Pons (tissue), 1 donor: ENCODE data around the gene NT5DC2.

Experiments
- DNase-seq: peaks from one replicate; pipeline ENCODE4 v3.0.0-alpha.2; 2016; ENCODE audit warnings: low spot score

The NT5DC2 gene

DNA sequence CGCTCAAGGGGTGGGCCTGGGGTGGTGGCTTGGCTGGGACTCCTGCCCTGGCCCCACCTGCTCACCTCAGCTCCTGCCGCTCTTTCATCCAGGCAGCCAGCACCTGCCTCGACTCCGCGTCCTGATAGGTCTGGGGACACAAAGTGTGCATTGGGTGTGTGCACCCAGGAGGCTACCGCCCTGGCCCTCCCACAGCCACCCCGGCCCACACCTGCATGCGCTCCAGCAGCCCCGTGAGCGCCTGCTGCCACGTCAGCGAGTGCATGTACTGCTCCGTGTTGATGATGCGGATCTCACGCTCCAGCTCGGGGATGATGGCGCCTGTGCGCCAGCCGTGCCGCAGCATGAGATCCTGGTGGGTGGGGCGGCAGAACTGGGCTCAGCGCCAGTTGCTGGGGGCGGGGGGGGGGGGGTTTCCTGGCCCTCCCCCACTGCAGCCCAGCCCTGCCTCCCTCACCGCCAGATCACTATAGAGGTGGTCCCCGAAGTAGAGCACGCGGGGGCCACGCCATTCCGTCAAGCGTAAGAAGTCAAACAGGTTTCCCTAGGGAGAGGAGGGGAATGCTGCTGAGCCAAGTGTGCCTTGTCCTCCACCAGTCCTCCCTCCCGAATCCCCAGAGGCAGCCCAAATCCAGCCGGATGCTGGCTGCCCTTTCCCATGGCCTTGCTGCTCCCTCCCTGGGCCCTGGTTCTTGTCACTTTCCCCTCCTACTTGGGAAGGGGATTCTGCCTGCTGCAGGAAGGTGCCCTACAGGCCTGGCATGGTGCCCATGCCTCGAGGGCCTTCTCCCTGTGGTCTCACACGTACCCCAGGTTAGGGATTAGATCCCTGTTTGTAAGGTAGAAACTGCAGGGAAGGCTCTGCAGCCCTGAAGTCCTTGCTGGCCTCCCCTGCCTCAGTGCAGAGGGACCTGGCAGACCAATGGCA lies 8.6 kb downstream of the NT5DC2 start:
- no peak for DNase-seq

DNA sequence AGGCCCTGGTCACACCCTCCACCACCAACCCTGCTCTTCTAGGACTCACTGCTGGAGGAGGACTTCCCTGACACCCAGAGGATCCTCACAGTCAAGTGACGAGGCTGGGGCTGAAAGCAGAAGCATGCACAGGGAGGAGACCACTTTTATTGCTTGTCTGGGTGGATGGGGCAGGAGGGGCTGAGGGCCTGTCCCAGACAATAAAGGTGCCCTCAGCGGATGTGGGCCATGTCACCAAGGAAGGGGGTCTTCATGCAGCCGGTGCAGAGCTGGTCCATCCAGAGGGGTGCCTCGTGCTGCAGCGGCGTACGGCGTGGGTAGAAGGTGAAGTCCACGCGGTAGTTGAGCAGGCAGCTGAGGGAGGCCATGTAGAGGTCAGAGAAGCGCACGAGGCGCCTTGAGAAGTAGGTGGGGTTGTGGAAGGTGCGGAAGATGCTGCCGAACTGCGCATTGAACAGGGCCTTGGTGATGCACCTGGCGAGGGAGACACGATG lies 9.4 kb downstream of the NT5DC2 start:
- no peak for DNase-seq

DNA sequence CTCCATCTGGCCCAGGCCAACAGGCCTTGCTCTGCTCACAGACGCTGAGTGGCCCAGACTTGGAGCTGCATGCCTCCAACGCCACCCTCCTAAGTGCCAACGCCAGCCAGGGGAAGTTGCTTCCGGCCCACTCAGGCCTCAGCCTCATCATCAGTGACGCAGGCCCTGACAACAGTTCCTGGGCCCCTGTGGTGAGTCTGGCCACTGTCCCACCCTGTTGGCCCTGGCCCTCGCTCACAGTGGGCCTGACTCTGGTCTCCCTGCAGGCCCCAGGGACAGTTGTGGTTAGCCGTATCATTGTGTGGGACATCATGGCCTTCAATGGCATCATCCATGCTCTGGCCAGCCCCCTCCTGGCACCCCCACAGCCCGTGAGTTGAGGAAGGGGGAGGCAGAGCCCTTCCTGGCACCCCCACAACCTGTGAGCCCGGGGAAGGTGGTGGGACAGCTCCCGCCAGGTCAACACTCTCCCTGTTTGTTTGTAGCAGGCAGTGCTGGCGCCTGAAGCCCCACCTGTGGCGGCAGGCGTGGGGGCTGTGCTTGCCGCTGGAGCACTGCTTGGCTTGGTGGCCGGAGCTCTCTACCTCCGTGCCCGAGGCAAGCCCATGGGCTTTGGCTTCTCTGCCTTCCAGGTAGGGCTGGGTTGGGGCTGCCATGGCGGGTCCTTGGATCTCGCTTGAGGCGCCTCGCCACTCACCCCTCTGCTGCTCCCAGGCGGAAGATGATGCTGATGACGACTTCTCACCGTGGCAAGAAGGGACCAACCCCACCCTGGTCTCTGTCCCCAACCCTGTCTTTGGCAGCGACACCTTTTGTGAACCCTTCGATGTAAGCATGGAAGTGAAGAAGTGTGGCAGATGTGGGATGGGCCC lies 10.0 kb downstream of the NT5DC2 start:
- DNase-seq: no peak

DNA sequence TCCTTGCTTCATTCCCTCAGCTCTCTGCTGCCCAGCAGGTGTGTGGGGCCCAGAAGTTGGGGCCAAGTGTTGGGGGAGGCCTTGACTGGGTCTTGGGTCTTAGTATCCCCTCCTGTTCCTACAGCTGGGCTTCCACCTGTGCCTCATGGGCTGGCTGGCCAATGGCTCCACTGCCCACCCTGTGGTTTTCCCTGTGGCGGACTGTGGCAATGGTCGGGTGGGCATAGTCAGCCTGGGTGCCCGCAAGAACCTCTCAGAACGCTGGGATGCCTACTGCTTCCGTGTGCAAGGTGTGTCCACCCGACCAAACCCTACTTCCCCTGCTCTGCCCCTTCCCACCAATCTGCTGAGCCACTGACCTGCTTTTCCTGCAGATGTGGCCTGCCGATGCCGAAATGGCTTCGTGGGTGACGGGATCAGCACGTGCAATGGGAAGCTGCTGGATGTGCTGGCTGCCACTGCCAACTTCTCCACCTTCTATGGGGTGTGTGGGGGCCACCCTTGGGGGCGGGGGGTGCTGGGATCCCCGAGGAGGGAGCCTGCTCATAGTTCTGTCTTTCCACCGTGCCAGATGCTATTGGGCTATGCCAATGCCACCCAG lies 10.9 kb downstream of the NT5DC2 start:
- DNase-seq: no peak

DNA sequence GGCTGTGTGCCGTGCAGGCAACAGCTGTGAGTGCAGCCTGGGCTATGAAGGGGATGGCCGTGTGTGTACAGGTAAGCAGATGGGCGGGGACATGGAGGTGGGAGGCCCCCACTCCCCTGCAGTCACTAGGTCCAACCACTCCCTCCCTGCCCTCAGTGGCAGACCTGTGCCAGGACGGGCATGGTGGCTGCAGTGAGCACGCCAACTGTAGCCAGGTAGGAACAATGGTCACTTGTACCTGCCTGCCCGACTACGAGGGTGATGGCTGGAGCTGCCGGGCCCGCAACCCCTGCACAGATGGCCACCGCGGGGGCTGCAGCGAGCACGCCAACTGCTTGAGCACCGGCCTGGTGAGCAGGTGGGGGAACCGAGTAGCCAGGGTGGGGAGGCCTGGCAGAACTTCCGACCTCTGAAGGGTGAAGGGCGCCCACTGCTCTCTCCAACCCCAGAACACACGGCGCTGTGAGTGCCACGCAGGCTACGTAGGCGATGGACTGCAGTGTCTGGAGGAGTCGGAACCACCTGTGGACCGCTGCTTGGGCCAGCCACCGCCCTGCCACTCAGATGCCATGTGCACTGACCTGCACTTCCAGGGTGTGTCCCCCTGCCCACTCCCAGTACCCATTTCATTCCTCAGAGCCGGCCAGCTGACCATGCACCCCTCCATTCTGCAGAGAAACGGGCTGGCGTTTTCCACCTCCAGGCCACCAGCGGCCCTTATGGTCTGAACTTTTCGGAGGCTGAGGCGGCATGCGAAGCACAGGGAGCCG lies 11.6 kb downstream of the NT5DC2 start:
- DNase-seq: no peak

DNA sequence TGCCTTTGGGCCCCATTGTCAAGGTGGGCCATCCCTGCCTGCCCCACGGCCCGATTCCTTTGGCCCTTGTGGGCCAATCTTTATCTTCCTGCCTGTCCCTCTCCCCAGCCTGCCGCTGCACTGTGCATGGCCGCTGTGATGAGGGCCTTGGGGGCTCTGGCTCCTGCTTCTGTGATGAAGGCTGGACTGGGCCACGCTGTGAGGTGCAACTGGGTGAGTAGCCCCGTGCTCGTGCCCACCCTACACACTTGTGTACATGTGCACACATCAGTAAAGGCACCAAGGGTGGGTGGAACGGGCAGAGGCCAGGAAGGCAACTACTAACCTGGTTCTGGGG lies 12.2 kb downstream of the NT5DC2 start:
- no peak for DNase-seq

DNA sequence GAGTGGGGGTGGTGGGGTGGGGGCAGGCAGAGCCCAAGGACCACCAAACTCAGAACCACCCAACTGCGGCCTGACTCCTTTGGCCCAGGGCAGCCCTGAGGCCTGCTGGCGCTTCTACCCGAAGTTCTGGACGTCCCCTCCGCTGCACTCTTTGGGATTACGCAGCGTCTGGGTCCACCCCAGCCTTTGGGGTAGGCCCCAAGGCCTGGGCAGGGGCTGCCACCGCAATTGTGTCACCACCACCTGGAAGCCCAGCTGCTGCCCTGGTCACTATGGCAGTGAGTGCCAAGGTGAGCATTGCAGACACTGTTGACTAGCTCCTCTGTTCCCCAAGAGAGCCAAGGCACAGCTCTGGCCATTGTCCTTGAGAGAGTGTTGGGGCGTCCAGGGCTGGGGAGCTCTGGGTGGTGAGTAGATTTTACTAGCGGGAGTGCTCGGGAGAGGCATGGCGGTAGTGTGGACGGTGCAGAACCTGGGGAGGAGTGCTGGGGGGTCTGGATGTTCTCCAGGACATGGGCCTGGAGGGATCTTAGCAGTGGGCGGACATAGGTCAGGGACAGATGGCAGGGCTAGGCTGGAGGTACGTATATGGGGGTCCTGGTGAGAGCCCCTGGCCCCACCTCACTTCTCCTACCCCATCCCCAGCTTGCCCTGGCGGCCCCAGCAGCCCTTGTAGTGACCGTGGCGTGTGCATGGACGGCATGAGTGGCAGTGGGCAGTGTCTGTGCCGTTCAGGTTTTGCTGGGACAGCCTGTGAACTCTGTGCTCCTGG lies 12.8 kb downstream of the NT5DC2 start:
- no peak for DNase-seq

DNA sequence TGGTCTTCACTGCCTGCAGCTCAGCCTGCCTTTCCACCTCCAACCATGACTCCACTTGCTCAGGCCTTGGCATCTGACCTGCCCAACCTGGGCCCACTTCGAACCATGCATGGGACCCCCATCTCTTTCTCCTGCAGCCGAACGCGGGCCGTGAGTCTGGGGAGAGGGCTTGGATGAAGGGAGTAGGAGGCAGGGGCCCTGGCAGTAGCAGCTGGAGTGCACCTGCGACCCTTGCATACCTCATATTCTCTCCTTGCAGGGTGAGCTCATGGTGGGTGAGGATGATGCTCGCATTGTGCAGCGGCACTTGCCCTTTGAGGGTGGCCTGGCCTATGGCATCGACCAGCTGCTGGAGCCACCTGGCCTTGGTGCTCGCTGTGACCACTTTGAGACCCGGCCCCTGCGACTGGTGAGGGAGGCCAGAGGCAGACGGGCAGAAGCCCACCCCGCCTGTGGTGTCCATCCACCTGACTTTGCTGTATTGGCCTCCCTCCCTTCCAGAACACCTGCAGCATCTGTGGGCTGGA lies 13.5 kb downstream of the NT5DC2 start:
- no peak for DNase-seq

DNA sequence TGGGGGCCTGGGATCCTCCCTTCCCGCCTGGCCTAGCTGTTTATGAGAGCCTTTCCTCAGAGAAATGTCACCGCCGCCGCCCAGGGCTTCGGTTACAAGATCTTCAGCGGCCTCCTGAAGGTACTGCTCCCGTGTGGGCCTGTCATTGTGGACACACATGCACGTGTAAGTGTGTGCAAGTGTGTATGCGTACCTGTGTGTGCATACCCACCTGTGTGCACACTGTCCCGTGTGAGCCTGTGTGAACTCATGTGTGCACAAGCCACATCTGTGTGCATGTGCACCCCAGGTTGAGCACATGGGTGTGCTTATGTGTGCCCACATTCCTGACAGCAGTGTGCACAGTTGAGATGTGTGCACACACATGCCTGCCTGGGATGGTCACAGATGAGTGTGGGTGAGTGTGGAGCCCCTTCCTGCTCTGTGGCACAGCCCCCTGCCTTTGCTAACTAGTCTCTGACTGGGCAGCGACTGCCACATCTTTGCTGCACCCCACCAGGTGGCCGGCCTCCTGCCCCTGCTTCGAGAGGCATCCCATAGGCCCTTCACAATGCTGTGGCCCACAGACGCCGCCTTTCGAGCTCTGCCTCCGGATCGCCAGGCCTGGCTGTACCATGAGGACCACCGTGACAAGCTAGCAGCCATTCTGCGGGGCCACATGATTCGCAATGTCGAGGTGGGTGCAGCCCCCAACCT lies 14.1 kb downstream of the NT5DC2 start:
- DNase-seq: no peak

DNA sequence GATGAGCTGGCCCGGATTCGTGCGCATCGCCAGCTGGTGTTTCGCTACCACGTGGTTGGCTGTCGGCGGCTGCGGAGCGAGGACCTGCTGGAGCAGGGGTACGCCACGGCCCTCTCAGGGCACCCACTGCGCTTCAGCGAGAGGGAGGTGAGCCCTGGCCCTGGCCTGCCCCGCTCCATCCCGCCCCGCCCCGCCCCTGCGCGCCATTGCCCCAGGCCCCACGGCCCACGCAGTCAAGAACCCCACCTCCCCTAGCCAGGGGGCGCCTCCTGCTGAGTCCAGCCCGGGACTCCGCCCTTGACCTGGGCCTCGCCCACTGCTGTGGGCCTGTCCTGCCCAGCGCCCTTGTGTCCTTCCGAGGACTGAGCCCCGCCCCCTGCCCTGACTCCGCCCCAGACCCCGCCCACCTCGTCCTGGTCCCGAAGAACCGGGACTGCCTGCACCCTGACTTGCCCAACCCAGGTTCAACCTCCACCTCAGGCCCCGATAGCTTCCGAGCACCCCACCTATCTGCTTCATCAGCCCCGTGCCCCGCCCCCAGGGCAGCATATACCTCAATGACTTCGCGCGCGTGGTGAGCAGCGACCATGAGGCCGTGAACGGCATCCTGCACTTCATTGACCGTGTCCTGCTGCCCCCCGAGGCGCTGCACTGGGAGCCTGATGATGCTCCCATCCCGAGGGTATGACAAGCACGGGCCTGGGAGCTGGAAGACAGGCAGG lies 14.8 kb downstream of the NT5DC2 start:
- no peak for DNase-seq

DNA sequence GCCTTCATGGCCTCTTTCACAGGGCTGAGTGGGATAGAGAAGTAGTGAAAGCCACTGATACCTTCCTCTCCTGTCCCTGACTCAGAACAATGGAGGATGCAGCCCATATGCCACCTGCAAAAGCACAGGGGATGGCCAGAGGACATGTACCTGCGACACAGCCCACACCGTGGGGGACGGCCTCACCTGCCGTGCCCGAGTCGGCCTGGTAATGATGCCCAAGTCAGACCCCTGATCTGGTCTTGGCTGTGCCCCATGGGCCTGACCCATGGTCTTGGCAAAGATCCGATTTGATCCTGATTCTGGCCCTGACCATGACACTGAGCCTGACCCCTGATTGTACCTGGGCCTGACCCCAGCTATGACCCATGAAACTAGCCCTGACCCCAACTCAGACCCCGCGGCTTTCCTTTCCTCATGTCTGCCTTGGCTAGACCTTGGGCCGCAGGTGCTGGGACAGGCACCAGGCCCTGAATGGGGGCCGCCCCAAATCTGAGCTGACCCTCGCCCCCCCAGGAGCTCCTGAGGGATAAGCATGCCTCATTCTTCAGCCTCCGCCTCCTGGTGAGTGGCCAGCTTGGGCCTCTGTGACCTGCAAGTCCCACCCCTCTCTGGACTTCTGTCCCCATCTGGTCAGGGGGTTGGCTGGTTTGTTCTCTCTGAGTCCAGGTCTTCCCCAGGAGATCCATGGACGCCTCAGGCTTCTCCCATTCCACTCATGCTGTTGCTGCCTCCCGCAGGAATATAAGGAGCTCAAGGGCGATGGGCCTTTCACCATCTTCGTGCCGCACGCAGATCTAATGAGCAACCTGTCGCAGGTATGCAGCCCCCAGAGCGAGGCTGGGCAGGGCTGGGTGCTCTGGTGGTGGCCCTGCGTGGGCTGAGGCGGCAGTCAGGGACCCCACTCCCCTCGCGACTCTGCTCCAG lies 15.6 kb downstream of the NT5DC2 start:
- no peak for DNase-seq

DNA sequence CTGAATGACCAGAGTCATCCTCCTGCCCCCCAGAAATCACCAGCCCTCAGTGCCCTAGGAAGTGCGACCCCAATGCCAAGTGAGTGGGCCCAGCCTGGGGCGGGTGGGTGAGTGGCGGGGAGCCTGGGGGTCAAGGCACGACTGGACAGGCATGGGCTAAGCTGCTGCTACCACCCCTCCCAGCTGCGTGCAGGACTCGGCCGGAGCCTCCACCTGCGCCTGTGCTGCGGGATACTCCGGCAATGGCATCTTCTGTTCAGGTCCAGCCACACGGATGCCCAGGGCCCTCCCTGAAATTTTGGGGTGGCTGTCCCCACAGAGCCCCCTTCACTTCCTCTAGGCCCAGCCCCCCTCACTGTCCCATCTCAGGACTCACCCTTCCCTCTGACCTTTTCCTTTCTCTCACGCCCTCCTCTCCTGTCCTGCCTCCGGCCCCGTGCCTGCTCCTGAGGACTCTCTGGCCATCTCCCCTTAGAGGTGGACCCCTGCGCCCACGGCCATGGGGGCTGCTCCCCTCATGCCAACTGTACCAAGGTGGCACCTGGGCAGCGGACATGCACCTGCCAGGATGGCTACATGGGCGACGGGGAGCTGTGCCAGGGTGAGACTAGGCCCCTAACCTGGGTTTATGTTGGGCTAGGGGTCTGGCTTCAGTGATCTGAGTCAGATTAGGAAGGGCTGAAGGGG lies 17.0 kb downstream of the NT5DC2 start:
- DNase-seq: no peak

DNA sequence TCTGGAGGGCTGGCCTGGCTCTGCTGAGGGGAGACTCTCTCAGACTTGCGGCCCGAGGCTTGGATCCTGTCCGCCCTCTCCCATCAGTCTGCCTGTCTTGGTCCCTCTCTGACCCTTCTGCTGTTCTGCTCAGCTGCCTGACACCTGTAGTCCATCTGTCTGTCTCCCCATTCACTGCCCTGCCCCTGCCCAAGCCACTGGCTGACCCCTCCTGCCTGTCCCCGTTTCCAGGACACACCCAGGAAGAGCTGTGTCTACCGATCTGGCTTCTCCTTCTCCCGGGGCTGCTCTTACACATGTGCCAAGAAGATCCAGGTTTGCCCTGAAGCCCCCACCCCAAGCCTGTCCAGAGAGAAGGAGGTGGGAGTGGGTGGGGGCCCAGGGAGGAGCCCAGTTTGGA lies 18.5 kb downstream of the NT5DC2 start:
- DNase-seq: no peak

DNA sequence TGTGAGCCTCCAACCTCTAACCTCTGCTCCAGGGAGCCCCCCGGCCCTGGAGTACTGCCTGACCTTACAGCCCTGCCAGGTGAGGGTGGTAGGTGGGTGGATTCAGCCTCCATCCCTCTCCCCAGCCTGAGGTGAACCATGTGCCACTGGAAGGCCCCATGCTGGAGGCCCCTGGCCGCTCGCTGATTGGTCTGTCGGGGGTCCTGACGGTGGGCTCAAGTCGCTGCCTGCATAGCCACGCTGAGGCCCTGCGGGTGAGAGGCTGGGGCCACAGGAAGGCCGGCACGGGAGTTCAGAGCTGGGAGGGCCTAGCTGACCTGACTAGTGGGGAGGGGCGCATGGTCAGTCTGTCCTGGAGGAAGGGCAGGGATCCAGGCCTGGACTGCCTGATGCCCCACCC lies 19.1 kb downstream of the NT5DC2 start:
- no peak for DNase-seq

DNA sequence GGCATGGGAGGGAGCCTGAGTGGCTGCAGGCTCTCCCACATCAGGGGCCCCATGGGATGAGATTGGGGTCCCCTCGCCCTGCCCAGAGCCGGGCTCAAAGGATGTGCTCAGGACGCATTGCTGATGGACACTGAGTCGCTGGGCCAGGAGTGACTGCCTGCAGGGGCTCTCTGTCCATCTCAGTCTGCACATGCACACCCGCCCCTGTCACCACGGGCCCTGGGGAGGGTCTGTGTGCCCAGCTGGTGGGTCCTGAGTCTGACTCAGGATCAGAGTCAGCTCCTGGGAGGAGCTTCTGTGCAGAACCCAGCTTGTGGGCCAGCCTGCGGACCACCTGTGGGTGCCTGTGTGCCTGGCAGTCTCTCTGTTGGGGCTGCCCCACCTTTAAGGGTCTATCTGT lies 20.4 kb downstream of the NT5DC2 start:
- no peak for DNase-seq

DNA sequence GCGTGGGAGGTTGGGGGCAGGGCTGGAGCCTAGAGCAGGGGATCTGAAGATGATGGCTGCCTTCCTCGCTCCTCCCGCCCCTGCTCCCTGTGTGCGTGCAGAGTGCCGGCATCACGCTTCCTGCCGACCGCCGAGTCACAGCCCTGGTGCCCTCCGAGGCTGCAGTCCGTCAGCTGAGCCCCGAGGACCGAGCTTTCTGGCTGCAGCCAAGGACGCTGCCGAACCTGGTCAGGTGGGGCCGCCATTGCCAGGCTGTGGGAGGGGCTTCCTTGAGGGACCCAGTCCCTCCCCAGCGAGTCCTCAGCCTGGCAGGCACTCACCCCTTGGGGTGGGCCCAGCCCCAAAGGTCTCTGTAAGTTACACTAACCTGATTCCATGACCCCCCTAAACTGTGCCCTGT lies 20.9 kb downstream of the NT5DC2 start:
- DNase-seq: no peak

DNA sequence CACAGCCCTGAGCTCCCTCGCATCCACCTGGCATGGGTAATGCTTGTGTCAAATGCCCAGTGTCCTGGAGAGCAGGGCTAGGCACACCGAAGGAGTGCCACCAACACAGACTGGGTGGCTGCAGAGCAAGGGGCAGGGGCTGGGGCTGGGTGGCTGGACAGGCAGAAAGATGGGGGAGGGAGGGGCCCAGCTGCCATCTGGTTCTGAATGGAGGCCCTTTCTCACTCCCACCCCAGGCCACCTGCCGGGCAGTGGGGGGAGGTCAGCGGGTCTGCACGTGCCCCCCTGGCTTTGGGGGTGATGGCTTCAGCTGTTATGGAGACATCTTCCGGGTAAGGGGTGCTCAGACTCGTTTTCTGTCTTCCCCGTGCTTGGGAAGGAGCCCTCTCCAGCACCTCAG lies 21.6 kb downstream of the NT5DC2 start:
- DNase-seq: no peak

DNA sequence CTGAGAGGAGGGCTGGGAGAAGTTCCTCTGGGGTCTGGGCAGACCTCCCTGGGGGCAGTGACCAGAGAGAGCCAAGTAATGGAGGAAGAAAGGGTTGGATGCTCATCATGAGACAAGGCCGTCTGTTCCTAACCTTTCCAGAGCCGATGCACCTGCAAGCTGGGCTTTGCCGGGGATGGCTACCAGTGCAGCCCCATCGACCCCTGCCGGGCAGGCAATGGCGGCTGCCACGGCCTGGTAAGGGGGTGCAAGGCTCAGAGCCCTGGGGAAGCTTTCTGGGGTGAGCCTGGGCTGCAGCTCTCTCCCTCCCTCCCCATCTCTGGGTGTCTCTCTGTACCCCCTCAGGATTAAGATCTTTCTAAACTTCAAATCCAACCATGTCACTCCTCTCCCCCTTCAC lies 22.1 kb downstream of the NT5DC2 start:
- no peak for DNase-seq
